ENCODE data around the gene GPR137. TPM values are rescaled to one million over a fixed set of nuclear protein-coding genes. Genes with fewer than 3 reads are reported as not detected.

GPR137 gene
- total RNA-seq, 2 experiments from 2014 or later = 23.6 to 27.2 TPM

GRCh38 chr11:64297699-64298358 lies 12.2 kb downstream of the GPR137 start:
- peaks cover 65% of the 10 kb centered on the region for H3K27me3 Mint-ChIP-seq
- no peaks in the 10 kb centered on the region for H3K9me3 Mint-ChIP-seq (ENCODE audit: low read depth)
- H3K4me1 Mint-ChIP-seq = peaks cover 18% of the 10 kb centered on the region
- ATAC-seq = no peak
- no peak for DNase-seq
- H3K36me3 Mint-ChIP-seq (ENCODE audit: low read depth) = no peaks in the 10 kb centered on the region
- no peak overlapping the region for H3K4me3 Mint-ChIP-seq
- CTCF ChIA-PET = interaction anchor here (0.6 to 0.7 kb wide), 2 partner anchors 34 to 110 kb away, joined by 3 to 4 read pairs; no protein-coding TSS in a partner anchor
- intact Hi-C loops (cut with DNase I, micrococcal nuclease) = no loop called here
- H3K27ac Mint-ChIP-seq = no peak overlapping the region
- POLR2A ChIA-PET = no interaction called here

DNA sequence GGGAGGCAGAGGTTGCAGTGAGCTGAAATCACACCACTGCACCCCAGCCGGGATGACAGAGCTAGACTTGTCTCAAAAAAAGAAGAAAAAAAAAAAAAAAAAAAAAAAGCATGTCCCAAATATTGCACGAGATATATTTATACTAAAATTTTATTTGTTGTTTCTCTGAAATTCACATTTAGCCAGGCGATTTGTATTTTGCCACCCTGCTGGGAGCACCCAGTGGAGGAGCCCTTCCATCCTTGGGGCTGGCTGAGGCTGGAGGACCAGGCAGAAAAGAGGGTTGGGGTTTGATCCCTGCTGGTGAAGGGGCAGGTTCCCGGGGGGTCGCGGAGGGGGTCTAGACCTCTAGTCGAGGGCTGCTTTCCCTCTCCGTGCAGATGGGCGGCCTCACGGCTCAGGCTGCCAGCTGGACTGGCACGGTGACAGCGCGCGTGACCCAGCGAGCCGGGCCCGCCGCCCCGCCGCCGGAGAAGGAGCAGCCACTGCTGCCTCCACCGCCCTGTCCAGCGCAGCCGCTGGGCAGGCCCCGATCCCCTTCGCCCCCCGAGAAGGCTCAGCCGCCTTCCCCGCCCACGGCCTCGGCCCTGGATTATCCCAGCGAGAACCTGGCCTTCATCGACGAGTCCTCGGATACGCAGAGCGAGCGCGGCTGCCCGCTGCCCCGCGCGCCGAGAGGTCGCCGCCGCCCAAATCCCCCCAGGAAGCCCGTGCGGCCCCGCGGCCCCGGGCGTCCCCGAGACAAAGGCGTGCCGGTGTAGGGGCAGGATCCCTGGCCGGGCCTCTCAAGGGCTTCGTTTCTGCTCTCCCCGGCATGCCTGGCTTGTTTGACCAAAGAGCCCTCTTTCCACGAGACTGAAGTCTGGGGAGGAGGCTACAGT lies 13.6 kb downstream of the GPR137 start:
- ATAC-seq (no peak), DNase-seq (no peak)
- peaks cover 22% of the 10 kb centered on the region for H3K4me1 Mint-ChIP-seq
- no peak overlapping the region for H3K27ac Mint-ChIP-seq
- no peaks in the 10 kb centered on the region for H3K9me3 Mint-ChIP-seq (ENCODE audit: low read depth)
- POLR2A ChIA-PET = interaction anchor here (0.6 kb wide), 1 partner anchor 1173 kb away, joined by 7 read pairs; no protein-coding TSS in a partner anchor
- peaks cover 54% of the 10 kb centered on the region for H3K27me3 Mint-ChIP-seq
- intact Hi-C loops (cut with DNase I, micrococcal nuclease) = no loop called here
- H3K4me3 Mint-ChIP-seq = no peak overlapping the region
- H3K36me3 Mint-ChIP-seq (ENCODE audit: low read depth) = no peaks in the 10 kb centered on the region
- CTCF ChIA-PET = interaction anchor here (1.3 kb wide), 1 partner anchor 95 kb away, joined by 7 read pairs; no protein-coding TSS in a partner anchor

- ATAC-seq (no peak), DNase-seq (peak; percentile 37)
- Mint-ChIP-seq H3K4me1 (peaks cover 23% of the 10 kb centered on the region), H3K27me3 (peaks cover 50% of the 10 kb centered on the region), H3K9me3 (ENCODE audit: low read depth) (no peaks in the 10 kb centered on the region), H3K27ac (no peak within 1 kb of the TSS), H3K36me3 (ENCODE audit: low read depth) (no peaks in the 10 kb centered on the region), H3K4me3 (peak within 1 kb of the TSS; percentile 56)
- intact Hi-C loops (cut with DNase I, micrococcal nuclease) = loop anchor here (1.0 to 10.0 kb wide), 4 partner anchors 300 to 1415 kb away; partner anchors contain the start of genes OTUB1 (in 1 of the 2), SLC3A2 (in 1 of the 2) and ZFTA (in 1 of the 2)
- CTCF ChIA-PET = interaction anchor here (0.7 to 5.4 kb wide), 19 partner anchors 7 to 96 kb away, joined by 3 to 111 read pairs (median 5); partner anchors contain the start of genes BAD, FERMT3, GPR137 and KCNK4
- POLR2A ChIA-PET = no interaction called here
Measured at GRCh38 chr11:64299847-64300648, 14.4 kb downstream of the GPR137 start, which contains the start of gene CATSPERZ. TSS of gene CATSPERZ (plus strand) at chr11:64300358. CDS start at chr11:64300411, 53 bp downstream.

GRCh38 chr11:64303109-64304031 lies 17.7 kb downstream of the GPR137 start:
- H3K27ac Mint-ChIP-seq = no peak overlapping the region
- no peak for ATAC-seq
- no peak for DNase-seq
- POLR2A ChIA-PET = interaction anchor here (1.0 to 2.2 kb wide), 7 partner anchors 15 to 99 kb away, joined by 3 to 13 read pairs (median 9); partner anchors contain the start of genes DNAJC4, FERMT3, FKBP2 and PRDX5
- CTCF ChIA-PET = interaction anchor here (0.6 to 5.4 kb wide), 25 partner anchors 8 to 146 kb away, joined by 3 to 111 read pairs (median 5); partner anchors contain the start of genes BAD, FERMT3, FKBP2 and GPR137
- H3K4me1 Mint-ChIP-seq = peaks cover 32% of the 10 kb centered on the region
- peaks cover 20% of the 10 kb centered on the region for H3K27me3 Mint-ChIP-seq
- peaks cover 13% of the 10 kb centered on the region for H3K36me3 Mint-ChIP-seq (ENCODE audit: low read depth)
- intact Hi-C loops (cut with DNase I, micrococcal nuclease) = loop anchor here (1.0 to 10.0 kb wide), 5 partner anchors 52 to 1419 kb away; partner anchors contain the start of genes OTUB1 (in 1 of the 2), PLCB3 (in 1 of the 2), SLC3A2 (in 1 of the 2) and ZFTA (in 1 of the 2)
- no peaks in the 10 kb centered on the region for H3K9me3 Mint-ChIP-seq (ENCODE audit: low read depth)
- H3K4me3 Mint-ChIP-seq = peak overlapping the region; percentile 100

- peak overlapping the region; percentile 100 for H3K4me3 Mint-ChIP-seq
- peaks cover 13% of the 10 kb centered on the region for H3K36me3 Mint-ChIP-seq (ENCODE audit: low read depth)
- no peaks in the 10 kb centered on the region for H3K9me3 Mint-ChIP-seq (ENCODE audit: low read depth)
- peak overlapping the region; percentile 95 for H3K27ac Mint-ChIP-seq
- intact Hi-C loops (cut with DNase I, micrococcal nuclease) = loop anchor here (1.0 to 10.0 kb wide), 5 partner anchors 53 to 1419 kb away; partner anchors contain the start of genes OTUB1 (in 1 of the 2), PLCB3 (in 1 of the 2), SLC3A2 (in 1 of the 2) and ZFTA (in 1 of the 2)
- DNase-seq (no peak), ATAC-seq (no peak)
- ChIA-PET POLR2A (interaction anchor here (1.0 to 2.2 kb wide), 7 partner anchors 14 to 100 kb away, joined by 3 to 13 read pairs (median 9); partner anchors contain the start of genes DNAJC4, FERMT3, FKBP2 and PRDX5), CTCF (interaction anchor here (0.5 to 5.4 kb wide), 24 partner anchors 9 to 475 kb away, joined by 3 to 111 read pairs (median 5); partner anchors contain the start of genes BAD, FERMT3, FKBP2 and GPR137)
- H3K4me1 Mint-ChIP-seq = peaks cover 32% of the 10 kb centered on the region
- H3K27me3 Mint-ChIP-seq = peaks cover 18% of the 10 kb centered on the region
Measured at GRCh38 chr11:64304032-64304315, 18.3 kb downstream of the GPR137 start.

DNA sequence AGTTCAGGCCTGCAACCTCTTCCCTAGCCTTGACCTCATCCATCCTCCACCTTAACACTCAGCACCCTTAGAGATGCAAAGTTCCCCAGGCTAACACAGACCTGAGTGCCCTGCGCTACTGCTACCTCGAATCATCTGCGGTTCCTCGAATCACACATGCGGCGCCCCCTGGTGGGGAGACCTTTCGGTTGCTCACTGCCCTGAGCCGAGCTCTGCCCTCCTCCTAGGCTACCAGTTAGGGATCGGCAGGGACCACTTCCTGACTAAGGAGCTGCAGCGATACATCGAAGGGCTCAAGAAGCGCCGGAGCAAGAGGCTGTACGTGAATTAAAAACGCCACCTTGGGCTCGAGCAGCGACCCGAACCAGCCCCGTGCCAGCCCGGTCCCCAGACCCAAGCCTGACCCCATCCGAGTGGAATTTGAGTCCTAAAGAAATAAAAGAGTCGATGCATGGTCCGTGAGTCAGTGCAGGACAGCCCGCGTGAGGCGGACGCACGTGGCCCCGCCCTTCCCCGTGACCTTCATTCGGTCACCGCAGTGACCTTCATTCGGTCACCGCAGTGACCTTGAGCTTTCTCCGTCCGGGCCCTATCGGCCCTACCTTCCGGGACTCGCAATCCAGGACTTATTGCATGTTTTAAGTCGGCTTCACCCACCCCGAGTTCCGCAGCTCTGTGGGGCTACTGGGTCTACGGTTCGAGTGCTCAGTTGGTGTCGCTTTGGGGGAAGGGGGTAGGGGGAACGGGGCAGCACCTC lies 18.8 kb downstream of the GPR137 start:
- Mint-ChIP-seq H3K4me3 (peak overlapping the region; percentile 100), H3K27me3 (peaks cover 14% of the 10 kb centered on the region)
- POLR2A ChIA-PET = interaction anchor here (1.0 to 2.2 kb wide), 7 partner anchors 13 to 100 kb away, joined by 3 to 13 read pairs (median 9); partner anchors contain the start of genes DNAJC4, FERMT3, FKBP2 and PRDX5

DNA sequence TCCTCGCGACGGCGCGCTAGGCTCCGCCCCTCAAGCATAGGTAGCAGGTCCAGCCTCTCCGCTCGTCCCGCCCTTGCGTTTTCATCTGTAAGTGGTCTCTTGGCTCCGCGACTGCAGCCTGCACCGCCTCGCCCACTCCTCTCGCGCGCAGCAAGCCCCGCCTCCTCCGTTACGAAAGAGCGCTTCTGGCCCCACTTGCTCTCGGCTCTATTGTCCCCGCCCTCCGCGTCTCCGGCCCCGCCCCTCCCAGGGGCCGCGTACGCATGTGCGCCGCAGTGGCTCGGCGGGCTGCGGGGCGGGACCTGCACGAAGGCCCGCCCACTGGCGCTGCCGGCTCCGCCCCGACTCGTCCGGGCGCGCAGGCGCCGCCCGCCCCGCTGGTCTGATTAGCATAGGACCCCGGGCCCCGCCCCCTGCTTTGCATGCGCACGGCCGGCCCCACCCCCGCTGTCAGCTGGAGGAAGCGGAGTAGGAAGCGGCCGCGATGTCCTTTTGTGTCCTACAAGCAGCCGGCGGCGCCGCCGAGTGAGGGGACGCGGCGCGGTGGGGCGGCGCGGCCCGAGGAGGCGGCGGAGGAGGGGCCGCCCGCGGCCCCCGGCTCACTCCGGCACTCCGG lies 19.5 kb downstream of the GPR137 start, which contains the start of gene ESRRA:
ESRRA (plus strand) TSS at position 450 of the 616 bp plus-strand sequence. CDS start 1,656 bp downstream, outside the sequence.
- Mint-ChIP-seq H3K36me3 (ENCODE audit: low read depth) (peaks cover 16% of the 10 kb centered on the region), H3K27me3 (peaks cover 8% of the 10 kb centered on the region), H3K4me1 (peaks cover 33% of the 10 kb centered on the region), H3K27ac (peak within 1 kb of the TSS; percentile 96), H3K9me3 (ENCODE audit: low read depth) (no peaks in the 10 kb centered on the region), H3K4me3 (peak within 1 kb of the TSS; percentile 100)
- CTCF ChIA-PET = interaction anchor here (0.6 to 5.4 kb wide), 21 partner anchors 9 to 537 kb away, joined by 3 to 111 read pairs (median 5); partner anchors contain the start of genes BAD, FERMT3, GPR137 and PLCB3
- intact Hi-C loops (cut with DNase I, micrococcal nuclease) = loop anchor here (1.0 to 10.0 kb wide), 19 partner anchors 12 to 1420 kb away; partner anchors contain the start of genes CCDC88B (in 2 of the 2), FKBP2 (in 2 of the 2), GPR137 (in 2 of the 2) and TRMT112 (in 2 of the 2)
- ATAC-seq (peak; percentile 80), DNase-seq (peak; percentile 100)
- POLR2A ChIA-PET = interaction anchor here (1.1 to 2.2 kb wide), 6 partner anchors 13 to 101 kb away, joined by 3 to 13 read pairs (median 10); partner anchors contain the start of genes DNAJC4, FERMT3, FKBP2 and PRDX5

More for the DNA sequence above, 18.8 kb downstream of the GPR137 start:
- CTCF ChIA-PET = interaction anchor here (0.5 to 5.4 kb wide), 34 partner anchors 8 to 536 kb away, joined by 3 to 111 read pairs (median 4); partner anchors contain the start of genes BAD, FERMT3, FKBP2 and GPR137
- ATAC-seq (peak; percentile 49), DNase-seq (peak; percentile 99)
- Mint-ChIP-seq H3K9me3 (ENCODE audit: low read depth) (no peaks in the 10 kb centered on the region), H3K4me1 (peaks cover 34% of the 10 kb centered on the region), H3K27ac (peak overlapping the region; percentile 95), H3K36me3 (ENCODE audit: low read depth) (peaks cover 13% of the 10 kb centered on the region)
- intact Hi-C loops (cut with DNase I, micrococcal nuclease) = loop anchor here (1.0 to 10.0 kb wide), 22 partner anchors 13 to 1420 kb away; partner anchors contain the start of genes CCDC88B (in 2 of the 2), FKBP2 (in 2 of the 2), GPR137 (in 2 of the 2) and TRMT112 (in 2 of the 2)

Data from activated CD4-positive, alpha-beta T cell treated with anti-CD3 and anti-CD28 coated beads for 36 hours (primary cell).